H1 (cell line): ENCODE results near the gene ETFBKMT. TPM values are rescaled to one million over a fixed set of nuclear protein-coding genes. Genes with fewer than 3 reads are reported as not detected.

ENCODE experiments used
- BACH1 ChIP-seq: IDR thresholded peaks from 2 replicates; pipeline ENCODE4 v1.6.1; 2012; ENCODE audit warnings: low read length, improper control_type of control experiment
- BRCA1 ChIP-seq: IDR thresholded peaks from 2 replicates; pipeline ENCODE4 v1.6.1; 2012; ENCODE audit warnings: low read depth, low read length, improper control_type of control experiment
- CHD1 ChIP-seq: IDR thresholded peaks from 2 replicates; pipeline ENCODE4 v1.6.1; 2012; ENCODE audit warnings: low read depth, low read length, improper control_type of control experiment
- CHD2 ChIP-seq: IDR thresholded peaks from 2 replicates; pipeline ENCODE4 v1.6.1; 2012; ENCODE audit warnings: low read length, improper control_type of control experiment
- KDM1A ChIP-seq: fragments of 200-600, 300-600 bp; sonication (generic); IDR thresholded peaks from 2 replicates; pipeline ENCODE4 v1.7.1; 2016; ENCODE audit warnings: mild to moderate bottlenecking, low read length, borderline replicate concordance
- KDM5A ChIP-seq: fragments of 200-600 bp; IDR thresholded peaks from 2 replicates; pipeline ENCODE4 v1.7.1; 2012; ENCODE audit warnings: mild to moderate bottlenecking, low read length, inconsistent platforms, mixed read lengths
- RAD21 ChIP-seq, 2 experiments: IDR thresholded peaks in 1 of 2; conservative IDR thresholded peaks in 1 of 2; 2 replicates each; pipeline ENCODE4 v1.6.1; 2011; ENCODE audit warnings: low read depth in 2 of 2, low read length in 2 of 2, improper control_type of control experiment in 1 of 2, inconsistent platforms in 1 of 2, mild to moderate bottlenecking in 1 of 2, moderate library complexity in 1 of 2
- RBBP5 ChIP-seq: IDR thresholded peaks from 2 replicates; pipeline ENCODE4 v1.7.1; 2012; ENCODE audit warnings: low read depth, mild to moderate bottlenecking, inconsistent platforms, low read length, moderate library complexity, borderline replicate concordance
- SP1 ChIP-seq: IDR thresholded peaks from 2 replicates; pipeline ENCODE4 v1.6.1; 2011; ENCODE audit warnings: low read depth, low read length
- TBP ChIP-seq: IDR thresholded peaks from 2 replicates; pipeline ENCODE4 v1.6.1; 2011; ENCODE audit warnings: low read depth, low read length, improper control_type of control experiment
- polyA plus RNA-seq, 7 experiments: library from polyadenylated mRNA; depleted of rRNA in 3 of 7; stranded (reverse) in 5 of 7; unstranded in 2 of 7; fragments of >200 nt in 5 of 7; fragments of 200-250 nt in 2 of 7; gene quantifications; 1 replicate in 5 of 7; 2 replicates in 1 of 7; 4 replicates in 1 of 7; pipeline versions ENCODE4 v1.2.1 to v1.2.3, GENCODE V29; 2011 to 2013; ENCODE audit warnings: missing spikeins in 2 of 7, mixed read lengths in 2 of 7
- total RNA-seq: library from RNA; stranded (reverse); fragmentation: NEBNext Ultra II Directional; extraction: Animal tissue kit (Norgen Biotek cat#: 25700); gene quantifications from 2 replicates; pipeline ENCODE4 v1.2.1, GENCODE V29; 2021

Gene ETFBKMT
- total and polyA plus RNA-seq, 2 of the 8 experiments (the other 6 are each of a cell fraction or from before 2014, with no cell fraction given), result 0.59 to 1.7 TPM

DNA sequence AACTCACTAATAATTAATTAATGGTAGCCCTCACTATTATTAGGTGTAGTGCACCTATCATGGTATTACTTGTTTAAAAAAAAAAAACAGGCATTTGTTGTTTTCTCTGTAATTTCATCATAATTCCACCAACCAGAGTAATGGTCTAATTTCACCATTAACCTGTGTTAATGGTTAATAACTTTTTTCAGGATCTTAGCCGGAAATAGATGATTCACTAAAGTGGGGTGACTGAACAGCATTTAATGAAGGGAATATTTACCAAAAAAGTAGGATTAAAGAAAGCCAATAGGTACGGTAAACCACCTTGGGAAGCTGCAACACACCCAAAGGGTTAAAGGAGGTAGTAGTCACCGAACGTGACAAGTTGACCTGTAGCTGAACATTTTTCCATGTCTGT, 13.0 kb downstream of the ETFBKMT start (continued):
- TF ChIP-seq KDM5A, result no peak
- TF ChIP-seq CHD2, result no peak
- no peak for TF ChIP-seq BACH1
- no peak for TF ChIP-seq BRCA1
- no peak for TF ChIP-seq KDM1A
- no peak for TF ChIP-seq TBP
- TF ChIP-seq CHD1, result no peak
- no peak for TF ChIP-seq RAD21 (IDR thresholded peaks at IDR 0.05 in 1 of 2, conservative IDR thresholded peaks at IDR 0.05 in 1 of 2; ENCODE audit: low read depth in 2 of 2, low read length in 2 of 2)
- no peak for TF ChIP-seq RBBP5
- no peak for TF ChIP-seq SP1
